HG03558 (cell line): ENCODE results near the gene NCKIPSD.
"Not testable (repeated sequence)": the region's sequence is repeated elsewhere in the genome, so short reads cannot be mapped to it uniquely, and the experiment has no call there.

Source experiments
- ATAC-seq: cut with Tn5 transposase; IDR thresholded peaks from one replicate; pipeline ENCODE4 v1.9.1; 2021; ENCODE audit warnings: moderate number of reproducible peaks; ENCODE audit not compliant: unreplicated experiment; ENCODE audit errors: extremely low read depth

Gene NCKIPSD

GRCh38 chr3:48685603-48686511 is at the start of gene NCKIPSD:
Gene NCKIPSD (minus strand): TSS chr3:48685915. CDS start chr3:48685807, 108 bp downstream.
- ATAC-seq = peak; percentile 50

- ATAC-seq = not testable (repeated sequence)
Measured at GRCh38 chr3:48735075-48735767, 49.5 kb upstream of the NCKIPSD start.

- ATAC-seq = not testable (repeated sequence)
Measured at GRCh38 chr3:48734541-48734940, 48.8 kb upstream of the NCKIPSD start.

GRCh38 chr3:48733752-48734518 is 48.2 kb upstream of the NCKIPSD start:
- ATAC-seq = not testable (repeated sequence)

GRCh38 chr3:48727511-48727910 is 41.8 kb upstream of the NCKIPSD start:
- no peak for ATAC-seq

- ATAC-seq = not testable (repeated sequence)
Measured at GRCh38 chr3:48725185-48725855, 39.6 kb upstream of the NCKIPSD start.

- ATAC-seq = no peak
Measured at GRCh38 chr3:48723725-48724124, 38.0 kb upstream of the NCKIPSD start.

- not testable (repeated sequence) for ATAC-seq
Measured at GRCh38 chr3:48723293-48723692, 37.6 kb upstream of the NCKIPSD start.

- ATAC-seq = peak; percentile 80
Measured at GRCh38 chr3:48716982-48717746, 31.4 kb upstream of the NCKIPSD start, which contains the start of gene IP6K2. Gene IP6K2 (minus strand): TSS chr3:48717221. CDS start chr3:48695291, 21,930 bp downstream.

GRCh38 chr3:48716508-48716981 is 30.8 kb upstream of the NCKIPSD start:
- no peak for ATAC-seq

GRCh38 chr3:48715174-48715800 is 29.6 kb upstream of the NCKIPSD start:
- no peak for ATAC-seq

- ATAC-seq = no peak
Measured at GRCh38 chr3:48711727-48712126, 26.0 kb upstream of the NCKIPSD start.

GRCh38 chr3:48709051-48709461 is 23.3 kb upstream of the NCKIPSD start:
- ATAC-seq = no peak

- ATAC-seq = no peak
Measured at GRCh38 chr3:48708481-48708889, 22.8 kb upstream of the NCKIPSD start.

GRCh38 chr3:48707157-48707556 is 21.4 kb upstream of the NCKIPSD start:
- ATAC-seq = no peak

GRCh38 chr3:48702320-48702920 is 16.7 kb upstream of the NCKIPSD start:
- ATAC-seq = no peak

- ATAC-seq = no peak
Measured at GRCh38 chr3:48700731-48701405, 15.2 kb upstream of the NCKIPSD start.

GRCh38 chr3:48698891-48699290 is 13.2 kb upstream of the NCKIPSD start:
- ATAC-seq = no peak
